A549 (cell line): ENCODE measurements around the gene PTH2R.

Experiments
- CEBPB ChIP-seq, 2 experiments: fragments of >200 bp in 1 of 2; sonication (Bioruptor Twin) in 1 of 2; formaldehyde crosslinking in 1 of 2; IDR thresholded peaks; 2 replicates each; pipeline ENCODE4 v1.6.1; 2012 to 2016
- EP300 ChIP-seq, 2 experiments: fragments of >200 bp; sonication (Bioruptor Twin); formaldehyde crosslinking; IDR thresholded peaks; 2 replicates in 1 of 2; 3 replicates in 1 of 2; pipeline ENCODE4 v1.6.1; 2016 to 2017
- JUN ChIP-seq, 2 experiments: fragments of >200 bp; sonication (Bioruptor Twin); formaldehyde crosslinking; IDR thresholded peaks; 2 replicates in 1 of 2; 3 replicates in 1 of 2; pipeline ENCODE4 v1.6.1; 2016 to 2017
- KDM5A ChIP-seq: fragments of 200-600 bp; sonication (generic); IDR thresholded peaks from 2 replicates; pipeline ENCODE4 v1.6.1; 2016; ENCODE audit warnings: antibody characterized with exemption, mild to moderate bottlenecking
- MAX ChIP-seq: IDR thresholded peaks from 2 replicates; pipeline ENCODE4 v1.6.1; 2012
- POLR2A ChIP-seq: IDR thresholded peaks from 2 replicates; pipeline ENCODE4 v1.6.1; 2012; ENCODE audit warnings: mild to moderate bottlenecking, low read length
- RAD21 ChIP-seq, 2 experiments: fragments of >200 bp in 1 of 2; sonication (Bioruptor Twin) in 1 of 2; formaldehyde crosslinking in 1 of 2; IDR thresholded peaks in 1 of 2; conservative IDR thresholded peaks in 1 of 2; 2 replicates in 1 of 2; 3 replicates in 1 of 2; pipeline ENCODE4 v1.6.1; 2012 to 2018; ENCODE audit warnings: inconsistent platforms in 1 of 2
- RCOR1 ChIP-seq: fragments of 150-350 bp; IDR thresholded peaks from 2 replicates; pipeline ENCODE4 v1.6.1; 2014; ENCODE audit warnings: antibody characterized with exemption, low read length, low read depth
- USF2 ChIP-seq: fragments of 450-650 bp; IDR thresholded peaks from 2 replicates; pipeline ENCODE4 v1.6.1; 2014; ENCODE audit warnings: antibody characterized with exemption
- TF ChIP-seq, protein P1 (sequence below): fragments of 200-600 bp; sonication (generic); IDR thresholded peaks from 2 replicates; pipeline ENCODE4 v1.6.1; 2016; ENCODE audit warnings: antibody characterized with exemption, mild to moderate bottlenecking, moderate library complexity
- TF ChIP-seq, protein P2 (sequence below): fragments of >200 bp; sonication (Bioruptor Twin); formaldehyde crosslinking; IDR thresholded peaks from 3 replicates; pipeline ENCODE4 v1.5.1; 2016

DNA sequence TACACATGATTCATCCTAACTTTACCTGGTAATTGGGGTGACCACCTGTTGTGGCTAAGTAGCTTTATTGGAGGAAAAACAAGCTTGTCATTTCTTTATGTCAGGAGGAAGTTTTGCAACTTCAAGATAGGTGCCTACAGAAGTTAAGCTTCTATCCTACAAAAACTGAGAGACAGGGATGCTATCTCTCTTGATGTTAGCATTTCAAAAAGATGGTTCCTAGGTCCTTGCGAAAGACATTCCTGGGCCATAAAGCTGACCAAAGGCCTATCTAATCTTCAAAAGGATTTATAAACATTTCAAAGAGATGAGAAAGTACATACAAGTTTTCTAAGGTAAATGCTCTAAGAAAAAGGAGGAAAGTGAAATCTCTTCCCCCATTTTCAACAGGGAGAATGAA, 61.0 kb downstream of the PTH2R start:
- TF ChIP-seq, protein P1, sequence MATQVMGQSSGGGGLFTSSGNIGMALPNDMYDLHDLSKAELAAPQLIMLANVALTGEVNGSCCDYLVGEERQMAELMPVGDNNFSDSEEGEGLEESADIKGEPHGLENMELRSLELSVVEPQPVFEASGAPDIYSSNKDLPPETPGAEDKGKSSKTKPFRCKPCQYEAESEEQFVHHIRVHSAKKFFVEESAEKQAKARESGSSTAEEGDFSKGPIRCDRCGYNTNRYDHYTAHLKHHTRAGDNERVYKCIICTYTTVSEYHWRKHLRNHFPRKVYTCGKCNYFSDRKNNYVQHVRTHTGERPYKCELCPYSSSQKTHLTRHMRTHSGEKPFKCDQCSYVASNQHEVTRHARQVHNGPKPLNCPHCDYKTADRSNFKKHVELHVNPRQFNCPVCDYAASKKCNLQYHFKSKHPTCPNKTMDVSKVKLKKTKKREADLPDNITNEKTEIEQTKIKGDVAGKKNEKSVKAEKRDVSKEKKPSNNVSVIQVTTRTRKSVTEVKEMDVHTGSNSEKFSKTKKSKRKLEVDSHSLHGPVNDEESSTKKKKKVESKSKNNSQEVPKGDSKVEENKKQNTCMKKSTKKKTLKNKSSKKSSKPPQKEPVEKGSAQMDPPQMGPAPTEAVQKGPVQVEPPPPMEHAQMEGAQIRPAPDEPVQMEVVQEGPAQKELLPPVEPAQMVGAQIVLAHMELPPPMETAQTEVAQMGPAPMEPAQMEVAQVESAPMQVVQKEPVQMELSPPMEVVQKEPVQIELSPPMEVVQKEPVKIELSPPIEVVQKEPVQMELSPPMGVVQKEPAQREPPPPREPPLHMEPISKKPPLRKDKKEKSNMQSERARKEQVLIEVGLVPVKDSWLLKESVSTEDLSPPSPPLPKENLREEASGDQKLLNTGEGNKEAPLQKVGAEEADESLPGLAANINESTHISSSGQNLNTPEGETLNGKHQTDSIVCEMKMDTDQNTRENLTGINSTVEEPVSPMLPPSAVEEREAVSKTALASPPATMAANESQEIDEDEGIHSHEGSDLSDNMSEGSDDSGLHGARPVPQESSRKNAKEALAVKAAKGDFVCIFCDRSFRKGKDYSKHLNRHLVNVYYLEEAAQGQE: no peak
- no peak for TF ChIP-seq KDM5A
- TF ChIP-seq, protein P2, sequence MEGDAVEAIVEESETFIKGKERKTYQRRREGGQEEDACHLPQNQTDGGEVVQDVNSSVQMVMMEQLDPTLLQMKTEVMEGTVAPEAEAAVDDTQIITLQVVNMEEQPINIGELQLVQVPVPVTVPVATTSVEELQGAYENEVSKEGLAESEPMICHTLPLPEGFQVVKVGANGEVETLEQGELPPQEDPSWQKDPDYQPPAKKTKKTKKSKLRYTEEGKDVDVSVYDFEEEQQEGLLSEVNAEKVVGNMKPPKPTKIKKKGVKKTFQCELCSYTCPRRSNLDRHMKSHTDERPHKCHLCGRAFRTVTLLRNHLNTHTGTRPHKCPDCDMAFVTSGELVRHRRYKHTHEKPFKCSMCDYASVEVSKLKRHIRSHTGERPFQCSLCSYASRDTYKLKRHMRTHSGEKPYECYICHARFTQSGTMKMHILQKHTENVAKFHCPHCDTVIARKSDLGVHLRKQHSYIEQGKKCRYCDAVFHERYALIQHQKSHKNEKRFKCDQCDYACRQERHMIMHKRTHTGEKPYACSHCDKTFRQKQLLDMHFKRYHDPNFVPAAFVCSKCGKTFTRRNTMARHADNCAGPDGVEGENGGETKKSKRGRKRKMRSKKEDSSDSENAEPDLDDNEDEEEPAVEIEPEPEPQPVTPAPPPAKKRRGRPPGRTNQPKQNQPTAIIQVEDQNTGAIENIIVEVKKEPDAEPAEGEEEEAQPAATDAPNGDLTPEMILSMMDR: no peak
- no peak for TF ChIP-seq POLR2A
- TF ChIP-seq EP300 (IDR thresholded peaks at IDR 0.05): no peak
- no peak for TF ChIP-seq USF2
- TF ChIP-seq MAX: no peak
- TF ChIP-seq JUN (IDR thresholded peaks at IDR 0.05): no peak
- no peak for TF ChIP-seq RCOR1
- TF ChIP-seq CEBPB (IDR thresholded peaks at IDR 0.05): no peak
- no peak for TF ChIP-seq RAD21 (conservative IDR thresholded peaks at IDR 0.05 in 1 of 2, IDR thresholded peaks at IDR 0.05 in 1 of 2)
